ENCODE data around the gene MDH2.
"Not testable (repeated sequence)": the region's sequence is repeated elsewhere in the genome, so short reads cannot be mapped to it uniquely, and the experiment has no call there.

MDH2 gene

GRCh38 chr7:76008156-76008687, 39.7 kb upstream of the MDH2 start:
- DNase-seq (ENCODE audit: low read depth) = no peak
- TF ChIP-seq, protein P1, sequence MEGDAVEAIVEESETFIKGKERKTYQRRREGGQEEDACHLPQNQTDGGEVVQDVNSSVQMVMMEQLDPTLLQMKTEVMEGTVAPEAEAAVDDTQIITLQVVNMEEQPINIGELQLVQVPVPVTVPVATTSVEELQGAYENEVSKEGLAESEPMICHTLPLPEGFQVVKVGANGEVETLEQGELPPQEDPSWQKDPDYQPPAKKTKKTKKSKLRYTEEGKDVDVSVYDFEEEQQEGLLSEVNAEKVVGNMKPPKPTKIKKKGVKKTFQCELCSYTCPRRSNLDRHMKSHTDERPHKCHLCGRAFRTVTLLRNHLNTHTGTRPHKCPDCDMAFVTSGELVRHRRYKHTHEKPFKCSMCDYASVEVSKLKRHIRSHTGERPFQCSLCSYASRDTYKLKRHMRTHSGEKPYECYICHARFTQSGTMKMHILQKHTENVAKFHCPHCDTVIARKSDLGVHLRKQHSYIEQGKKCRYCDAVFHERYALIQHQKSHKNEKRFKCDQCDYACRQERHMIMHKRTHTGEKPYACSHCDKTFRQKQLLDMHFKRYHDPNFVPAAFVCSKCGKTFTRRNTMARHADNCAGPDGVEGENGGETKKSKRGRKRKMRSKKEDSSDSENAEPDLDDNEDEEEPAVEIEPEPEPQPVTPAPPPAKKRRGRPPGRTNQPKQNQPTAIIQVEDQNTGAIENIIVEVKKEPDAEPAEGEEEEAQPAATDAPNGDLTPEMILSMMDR (IDR thresholded peaks at IDR 0.05; ENCODE audit: control insufficient read depth, insufficient read depth, low read depth, low read length, missing control alignments) = no peak
- H3K4me3 ChIP-seq (ENCODE audit: control insufficient read depth, low read depth, low read length) = no peak overlapping the region

GRCh38 chr7:76009672-76010600, 38.0 kb upstream of the MDH2 start:
- no peak for DNase-seq (ENCODE audit: low read depth)
- TF ChIP-seq, protein P1 (IDR thresholded peaks at IDR 0.05; ENCODE audit: control insufficient read depth, insufficient read depth, low read depth, low read length, missing control alignments) = no peak
- no peak overlapping the region for H3K4me3 ChIP-seq (ENCODE audit: control insufficient read depth, low read depth, low read length)

- no peak for DNase-seq (ENCODE audit: low read depth)
- no peak overlapping the region for H3K4me3 ChIP-seq (ENCODE audit: control insufficient read depth, low read depth, low read length)
- TF ChIP-seq, protein P1 (IDR thresholded peaks at IDR 0.05; ENCODE audit: control insufficient read depth, insufficient read depth, low read depth, low read length, missing control alignments) = no peak
These were observed 36.5 kb upstream of the MDH2 start for GRCh38 chr7:76011442-76011861.

DNA sequence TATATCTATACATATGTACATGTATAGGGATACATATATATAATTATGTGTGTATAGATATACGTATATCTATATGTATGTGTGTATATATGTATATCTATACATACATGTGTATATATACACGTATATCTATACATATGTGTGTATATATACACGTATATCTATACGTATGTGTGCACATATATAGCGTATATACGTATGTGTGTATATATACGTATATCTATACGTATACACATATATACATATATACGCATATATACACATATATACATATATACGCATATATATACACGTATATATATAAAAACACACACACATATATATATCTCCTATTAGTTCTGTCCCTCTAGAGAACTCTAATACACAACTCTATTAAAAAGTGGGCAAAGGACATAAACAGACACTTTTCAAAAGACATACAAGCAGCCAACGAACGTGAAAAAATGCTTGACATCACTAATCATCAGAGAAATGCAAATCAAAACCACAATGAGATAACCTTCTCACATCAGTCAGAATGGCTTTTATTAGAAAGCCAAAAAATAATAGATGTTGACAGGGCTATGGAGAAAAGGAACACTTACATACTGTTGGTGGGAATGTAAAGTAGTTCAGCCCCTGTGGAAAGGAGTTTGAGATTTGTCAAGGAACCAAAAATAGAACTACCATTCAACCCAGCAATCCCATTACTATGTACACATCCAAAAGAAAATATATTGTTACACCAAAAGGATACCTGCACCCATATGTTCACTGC, 31.5 kb upstream of the MDH2 start:
- DNase-seq (ENCODE audit: low read depth) = no peak
- no peak overlapping the region for H3K4me3 ChIP-seq (ENCODE audit: control insufficient read depth, low read depth, low read length)
- TF ChIP-seq, protein P1 (IDR thresholded peaks at IDR 0.05; ENCODE audit: control insufficient read depth, insufficient read depth, low read depth, low read length, missing control alignments) = no peak

DNA sequence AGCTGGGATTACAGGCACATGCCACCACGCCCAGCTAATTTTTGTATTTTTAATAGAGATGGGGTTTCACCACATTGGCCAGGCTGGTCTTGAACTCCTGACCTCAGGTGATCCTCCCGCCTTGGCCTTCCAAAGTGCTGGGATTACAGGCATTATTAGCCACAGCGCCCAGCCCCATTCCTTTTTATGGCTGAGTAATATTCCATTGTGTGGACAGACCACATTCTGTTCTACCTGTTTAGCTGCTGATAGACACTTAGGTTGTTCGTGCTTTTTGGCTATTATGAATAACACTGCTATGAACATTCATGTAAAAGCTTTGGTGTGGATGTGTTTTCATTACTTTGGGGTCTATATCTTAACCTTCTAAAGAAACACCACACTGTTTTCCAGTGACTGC, 29.4 kb upstream of the MDH2 start:
- not testable (repeated sequence) for DNase-seq (ENCODE audit: low read depth)

GRCh38 chr7:76020031-76020714, 27.7 kb upstream of the MDH2 start:
- DNase-seq (ENCODE audit: low read depth) = no peak
- no peak overlapping the region for H3K4me3 ChIP-seq (ENCODE audit: control insufficient read depth, low read depth, low read length)
- TF ChIP-seq, protein P1 (IDR thresholded peaks at IDR 0.05; ENCODE audit: control insufficient read depth, insufficient read depth, low read depth, low read length, missing control alignments) = peak; percentile 88

More for the DNA sequence above, 29.4 kb upstream of the MDH2 start:
- not testable (repeated sequence) for H3K4me3 ChIP-seq (ENCODE audit: control insufficient read depth, low read depth, low read length)

All from AG09309 (cell line).